HG03097 (cell line): ENCODE data around the gene NOL4L.

Source experiments
- ATAC-seq: cut with Tn5 transposase; IDR thresholded peaks from one replicate; pipeline ENCODE4 v1.9.1; 2021; ENCODE audit not compliant: unreplicated experiment, low FRiP score

The NOL4L gene

GRCh38 chr20:32577657-32578056 lies 7.5 kb downstream of the NOL4L start:
- ATAC-seq: no peak

GRCh38 chr20:32577023-32577422 lies 8.1 kb downstream of the NOL4L start:
- ATAC-seq: no peak

- no peak for ATAC-seq
These were observed 8.6 kb downstream of the NOL4L start for GRCh38 chr20:32576560-32576959.

- ATAC-seq: no peak
These were observed 9.3 kb downstream of the NOL4L start for GRCh38 chr20:32575805-32576204.

GRCh38 chr20:32575227-32575581 lies 9.9 kb downstream of the NOL4L start:
- no peak for ATAC-seq

GRCh38 chr20:32574296-32575226 lies 10.6 kb downstream of the NOL4L start:
- ATAC-seq: no peak

GRCh38 chr20:32573167-32573851 lies 11.8 kb downstream of the NOL4L start:
- no peak for ATAC-seq

- ATAC-seq: no peak
These were observed 12.7 kb downstream of the NOL4L start for GRCh38 chr20:32572271-32572968.

- no peak for ATAC-seq
These were observed 13.6 kb downstream of the NOL4L start for GRCh38 chr20:32571566-32571965.

GRCh38 chr20:32570401-32571190 lies 14.5 kb downstream of the NOL4L start:
- ATAC-seq: no peak

- ATAC-seq: no peak
These were observed 15.5 kb downstream of the NOL4L start for GRCh38 chr20:32569380-32570305.

- no peak for ATAC-seq
These were observed 16.1 kb downstream of the NOL4L start for GRCh38 chr20:32569018-32569379.

GRCh38 chr20:32567384-32568178 lies 17.6 kb downstream of the NOL4L start:
- ATAC-seq: no peak

GRCh38 chr20:32566379-32567374 lies 18.5 kb downstream of the NOL4L start:
- no peak for ATAC-seq

GRCh38 chr20:32565735-32566032 lies 19.4 kb downstream of the NOL4L start:
- no peak for ATAC-seq

- no peak for ATAC-seq
These were observed 20.0 kb downstream of the NOL4L start for GRCh38 chr20:32564921-32565734.

- no peak for ATAC-seq
These were observed 20.7 kb downstream of the NOL4L start for GRCh38 chr20:32564440-32564839.
